MCF 10A (cell line): ENCODE measurements around the gene ARCN1. TPM values are rescaled to one million over a fixed set of nuclear protein-coding genes. Genes with fewer than 3 reads are reported as not detected.

Experiments used
- BruUV-seq: library from RNA; stranded (reverse); fragments of 400-500 nt; replicated peaks from 2 replicates; lab custom pipeline; 2021; lab: Mats Ljungman, UMichigan
- CTCF ChIA-PET: fragments of 300-600 bp; sonication (Branson Sonifier 250); formaldehyde crosslinking; extraction: SDS; loops from one replicate; lab custom pipeline; 2021; ENCODE audit warnings: antibody characterized with exemption, inconsistent platforms; lab: Yijun Ruan, JAX
- POLR2A ChIA-PET: fragments of 300-600, 350-650 bp; sonication (Branson Sonifier 250); formaldehyde crosslinking; extraction: SDS; loops from one replicate; lab custom pipeline; 2020; ENCODE audit warnings: antibody characterized with exemption, inconsistent platforms; lab: Yijun Ruan, JAX
- DNase-seq: peaks from one replicate; pipeline ENCODE4 v3.0.0-alpha.2; 2018; ENCODE audit not compliant: unreplicated experiment
- H3K27ac Mint-ChIP-seq: one replicate; pipeline ENCODE4 v1.8.0; 2022; ENCODE audit warnings: mild to moderate bottlenecking, low read depth, mixed read lengths; ENCODE audit not compliant: unreplicated experiment
- H3K27me3 Mint-ChIP-seq: one replicate; pipeline ENCODE4 v1.8.0; 2022; ENCODE audit warnings: mixed read lengths; ENCODE audit not compliant: insufficient read depth, unreplicated experiment
- H3K36me3 Mint-ChIP-seq: one replicate; pipeline ENCODE4 v1.8.0; 2022; ENCODE audit warnings: mild to moderate bottlenecking, moderate library complexity, mixed read lengths; ENCODE audit not compliant: insufficient read depth, unreplicated experiment
- H3K4me1 Mint-ChIP-seq: one replicate; pipeline ENCODE4 v1.8.0; 2022; ENCODE audit warnings: mixed read lengths; ENCODE audit not compliant: insufficient read depth, unreplicated experiment
- H3K4me3 Mint-ChIP-seq: one replicate; pipeline ENCODE4 v1.8.0; 2022; ENCODE audit warnings: mild to moderate bottlenecking, moderate library complexity, mixed read lengths; ENCODE audit not compliant: unreplicated experiment
- H3K9me3 Mint-ChIP-seq: one replicate; pipeline ENCODE4 v1.8.0; 2022; ENCODE audit warnings: mixed read lengths; ENCODE audit not compliant: unreplicated experiment
- CTCF ChIP-seq: fragments of 200-600 bp; IDR thresholded peaks from one replicate; pipeline ENCODE4 v1.8.0; 2022; ENCODE audit warnings: antibody characterized with exemption, mild to moderate bottlenecking; ENCODE audit not compliant: unreplicated experiment
- intact Hi-C: fragments of 100-400 bp; cut with micrococcal nuclease; formaldehyde crosslinking; loops from 2 replicates; pipeline ENCODE4 v1.14.1; 2022
- total RNA-seq: library from RNA; stranded (reverse); gene quantifications from 2 replicates; pipeline ENCODE4 v1.2.3, GENCODE V29; 2022

The ARCN1 gene
- total RNA-seq, 1 experiment from 2014 or later, result 164 TPM

GRCh38 chr11:118545533-118545932, 26.7 kb upstream of the ARCN1 start:
- POLR2A ChIA-PET, result interaction anchor here (1.0 kb wide), 1 partner anchor 11 kb away, joined by 3 read pairs; no protein-coding TSS in a partner anchor
- TF ChIP-seq CTCF, result no peak
- no peaks in the 10 kb centered on the region for H3K9me3 Mint-ChIP-seq
- H3K27me3 Mint-ChIP-seq, result no peaks in the 10 kb centered on the region
- peaks cover 16% of the 10 kb centered on the region for H3K36me3 Mint-ChIP-seq
- H3K4me3 Mint-ChIP-seq, result no peak overlapping the region
- no TSS peak for BruUV-seq
- no peak overlapping the region for H3K27ac Mint-ChIP-seq
- intact Hi-C loops, result no loop called here
- CTCF ChIA-PET, result no interaction called here
- no peak for DNase-seq
- no peaks in the 10 kb centered on the region for H3K4me1 Mint-ChIP-seq

GRCh38 chr11:118547132-118547531, 25.1 kb upstream of the ARCN1 start:
- TF ChIP-seq CTCF, result no peak
- no TSS peak for BruUV-seq
- ChIA-PET CTCF (interaction anchor here (0.7 kb wide), 2 partner anchors 118 to 450 kb away, joined by 3 read pairs; no protein-coding TSS in a partner anchor), POLR2A (no interaction called here)
- peaks cover 32% of the 10 kb centered on the region for H3K36me3 Mint-ChIP-seq
- no peaks in the 10 kb centered on the region for H3K4me1 Mint-ChIP-seq
- no peaks in the 10 kb centered on the region for H3K9me3 Mint-ChIP-seq
- H3K27ac Mint-ChIP-seq, result no peak overlapping the region
- H3K27me3 Mint-ChIP-seq, result no peaks in the 10 kb centered on the region
- intact Hi-C loops, result no loop called here
- no peak for DNase-seq
- no peak overlapping the region for H3K4me3 Mint-ChIP-seq

GRCh38 chr11:118552341-118552740, 19.9 kb upstream of the ARCN1 start:
- no peaks in the 10 kb centered on the region for H3K9me3 Mint-ChIP-seq
- no TSS peak for BruUV-seq
- intact Hi-C loops, result no loop called here
- ChIA-PET POLR2A (no interaction called here), CTCF (no interaction called here)
- no peak for TF ChIP-seq CTCF
- no peaks in the 10 kb centered on the region for H3K4me1 Mint-ChIP-seq
- H3K4me3 Mint-ChIP-seq, result no peak overlapping the region
- H3K27ac Mint-ChIP-seq, result no peak overlapping the region
- H3K36me3 Mint-ChIP-seq, result peaks cover 62% of the 10 kb centered on the region
- no peak for DNase-seq
- H3K27me3 Mint-ChIP-seq, result no peaks in the 10 kb centered on the region

- ChIA-PET CTCF (no interaction called here), POLR2A (no interaction called here)
- TF ChIP-seq CTCF, result no peak
- intact Hi-C loops, result no loop called here
- no TSS peak for BruUV-seq
- H3K27me3 Mint-ChIP-seq, result no peaks in the 10 kb centered on the region
- H3K4me1 Mint-ChIP-seq, result peaks cover 5% of the 10 kb centered on the region
- H3K36me3 Mint-ChIP-seq, result peaks cover 33% of the 10 kb centered on the region
- DNase-seq, result no peak
- no peak overlapping the region for H3K27ac Mint-ChIP-seq
- no peaks in the 10 kb centered on the region for H3K9me3 Mint-ChIP-seq
- no peak overlapping the region for H3K4me3 Mint-ChIP-seq
Measured at GRCh38 chr11:118560806-118561205, 11.4 kb upstream of the ARCN1 start.
